ENCODE measurements around the gene ZBTB20.

The ZBTB20 gene

DNA sequence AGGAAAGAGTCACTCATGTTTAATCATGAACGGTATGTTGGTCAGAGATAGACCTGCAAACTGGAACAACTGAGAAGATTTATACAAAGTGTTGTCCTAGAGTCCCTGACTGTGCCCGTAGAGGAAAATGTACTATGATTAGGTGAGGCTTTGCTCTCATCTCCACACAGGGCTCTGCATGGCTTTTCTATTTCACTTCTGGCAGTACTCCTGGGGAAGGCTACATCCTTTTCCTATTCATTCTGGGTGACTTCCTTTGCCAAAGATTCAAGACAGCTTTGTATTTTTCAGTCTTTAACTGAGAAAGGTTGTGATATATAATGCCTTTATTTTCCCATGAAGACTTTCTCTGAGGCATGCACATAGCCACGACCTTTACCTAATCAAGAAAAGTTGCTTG lies 414.7 kb downstream of the ZBTB20 start:
- Histone ChIP-seq H3K36me3 (ENCODE audit: control insufficient read depth in 2 of 2, insufficient read depth in 2 of 2, low read length in 2 of 2) (no peaks in the 10 kb centered on the region), H3K27me3 (ENCODE audit: control insufficient read depth in 2 of 2, insufficient read depth in 2 of 2, low read length in 2 of 2) (no peaks in the 10 kb centered on the region), H3K4me1 (ENCODE audit: control insufficient read depth in 2 of 2, insufficient read depth in 2 of 2, low read length in 2 of 2) (peaks cover 0 to 3% of the 10 kb centered on the region in 2 donors), H3K9me3 (ENCODE audit: control insufficient read depth in 2 of 2, low read length in 2 of 2) (no peaks in the 10 kb centered on the region), H3K9ac (ENCODE audit: low read depth in 1 of 2, low read length in 2 of 2) (no peak overlapping the region), H3K27ac (ENCODE audit: low read depth in 2 of 2, low read length in 2 of 2) (no peak overlapping the region), H3K4me3 (ENCODE audit: low read length in 2 of 2) (no peak overlapping the region)

DNA sequence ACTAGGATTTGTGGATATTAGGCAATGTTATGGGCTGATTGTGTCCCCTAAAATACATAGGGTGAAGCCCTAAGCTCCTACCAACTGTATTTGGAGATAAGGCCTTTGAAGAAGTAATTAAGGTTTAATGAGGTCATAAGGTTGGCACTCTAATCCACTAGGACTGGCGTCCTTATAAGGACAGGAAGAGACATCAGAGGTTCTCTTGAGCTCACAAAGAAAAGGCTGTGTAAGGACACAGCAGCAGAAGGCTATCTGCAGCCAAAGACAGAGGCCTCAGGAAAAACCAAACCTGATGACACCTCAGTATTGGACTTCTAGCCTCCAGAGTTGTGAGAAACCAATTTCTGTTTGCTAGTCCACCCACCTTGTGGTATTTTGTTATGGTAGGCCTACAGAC lies 416.7 kb downstream of the ZBTB20 start:
- Histone ChIP-seq H3K9me3 (ENCODE audit: control insufficient read depth in 2 of 2, low read length in 2 of 2) (no peaks in the 10 kb centered on the region), H3K4me3 (ENCODE audit: low read length in 2 of 2) (no peak overlapping the region)

DNA sequence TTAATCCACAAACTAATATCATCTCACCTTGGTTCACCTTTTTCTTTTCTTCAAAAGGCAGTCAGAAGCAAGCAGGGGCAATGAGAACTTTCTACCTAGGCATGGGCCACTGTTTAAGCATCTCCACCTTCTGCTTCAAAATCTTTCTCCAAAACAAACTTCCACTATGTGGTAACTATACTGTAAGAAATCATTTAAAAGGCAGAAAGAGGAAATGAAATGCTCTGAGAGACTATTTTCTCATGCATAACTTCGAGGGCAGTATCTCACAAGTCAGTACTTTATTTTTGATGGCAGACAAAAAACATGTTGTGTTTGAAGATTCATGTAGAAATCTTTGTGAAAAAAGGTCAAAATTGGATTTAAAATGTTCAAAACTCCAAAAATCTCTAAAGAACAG lies 419.7 kb downstream of the ZBTB20 start:
- H3K4me3 ChIP-seq (ENCODE audit: low read length in 2 of 2) = no peak overlapping the region
- no peak overlapping the region for H3K27ac ChIP-seq (ENCODE audit: low read depth in 2 of 2, low read length in 2 of 2)
- H3K27me3 ChIP-seq (ENCODE audit: control insufficient read depth in 2 of 2, insufficient read depth in 2 of 2, low read length in 2 of 2) = no peaks in the 10 kb centered on the region
- no peaks in the 10 kb centered on the region for H3K36me3 ChIP-seq (ENCODE audit: control insufficient read depth in 2 of 2, insufficient read depth in 2 of 2, low read length in 2 of 2)
- no peak overlapping the region for H3K9ac ChIP-seq (ENCODE audit: low read depth in 1 of 2, low read length in 2 of 2)
- H3K4me1 ChIP-seq (ENCODE audit: control insufficient read depth in 2 of 2, insufficient read depth in 2 of 2, low read length in 2 of 2) = no peaks in the 10 kb centered on the region
- H3K9me3 ChIP-seq (ENCODE audit: control insufficient read depth in 2 of 2, low read length in 2 of 2) = no peaks in the 10 kb centered on the region

More for the DNA sequence above, 416.7 kb downstream of the ZBTB20 start:
- no peaks in the 10 kb centered on the region for H3K27me3 ChIP-seq (ENCODE audit: control insufficient read depth in 2 of 2, insufficient read depth in 2 of 2, low read length in 2 of 2)
- no peaks in the 10 kb centered on the region for H3K36me3 ChIP-seq (ENCODE audit: control insufficient read depth in 2 of 2, insufficient read depth in 2 of 2, low read length in 2 of 2)
- H3K27ac ChIP-seq (ENCODE audit: low read depth in 2 of 2, low read length in 2 of 2) = no peak overlapping the region
- peaks cover 0 to 3% of the 10 kb centered on the region in 2 donors for H3K4me1 ChIP-seq (ENCODE audit: control insufficient read depth in 2 of 2, insufficient read depth in 2 of 2, low read length in 2 of 2)
- H3K9ac ChIP-seq (ENCODE audit: low read depth in 1 of 2, low read length in 2 of 2) = no peak overlapping the region

DNA sequence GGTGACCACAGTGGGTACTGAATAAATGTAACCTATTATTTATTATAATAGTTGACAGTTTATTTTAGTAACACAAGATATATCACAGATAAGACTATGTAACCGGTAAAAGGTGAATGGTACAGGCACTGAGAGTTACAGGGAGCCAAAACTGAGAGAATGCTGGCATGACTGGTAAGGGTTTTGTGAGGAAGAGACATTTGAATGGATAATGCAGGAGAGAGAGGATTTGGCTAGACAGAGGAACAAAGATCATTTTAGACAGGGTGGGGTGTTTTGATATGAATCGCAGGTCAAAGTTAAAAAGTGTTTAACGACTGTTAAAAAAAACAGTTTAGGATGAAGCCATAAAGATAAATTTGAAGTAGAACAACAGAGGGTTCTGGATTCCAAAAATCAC lies 421.1 kb downstream of the ZBTB20 start:
- Histone ChIP-seq H3K27ac (ENCODE audit: low read depth in 2 of 2, low read length in 2 of 2) (no peak overlapping the region), H3K4me3 (ENCODE audit: low read length in 2 of 2) (no peak overlapping the region), H3K27me3 (ENCODE audit: control insufficient read depth in 2 of 2, insufficient read depth in 2 of 2, low read length in 2 of 2) (no peaks in the 10 kb centered on the region), H3K9me3 (ENCODE audit: control insufficient read depth in 2 of 2, low read length in 2 of 2) (no peaks in the 10 kb centered on the region), H3K9ac (ENCODE audit: low read depth in 1 of 2, low read length in 2 of 2) (no peak overlapping the region), H3K4me1 (ENCODE audit: control insufficient read depth in 2 of 2, insufficient read depth in 2 of 2, low read length in 2 of 2) (no peaks in the 10 kb centered on the region), H3K36me3 (ENCODE audit: control insufficient read depth in 2 of 2, insufficient read depth in 2 of 2, low read length in 2 of 2) (no peaks in the 10 kb centered on the region)

DNA sequence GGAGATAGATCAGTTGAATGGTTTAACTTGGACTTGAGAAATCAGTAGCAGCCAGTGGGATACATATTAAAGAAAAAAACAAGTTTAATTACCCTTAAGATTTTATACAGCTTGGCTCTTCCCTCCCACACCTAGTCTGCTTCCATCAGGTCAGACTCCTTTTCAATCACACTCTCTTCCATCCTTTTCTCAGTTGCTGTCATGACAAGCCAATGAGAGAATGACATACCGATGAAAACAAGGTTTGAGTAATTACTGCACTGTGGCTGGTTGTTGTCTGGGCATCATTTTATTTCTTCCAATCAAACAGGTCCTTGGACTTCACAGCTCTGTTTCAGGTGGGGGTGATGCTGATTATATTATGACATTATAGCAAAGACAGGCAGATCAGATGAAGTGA lies 424.6 kb downstream of the ZBTB20 start:
- no peaks in the 10 kb centered on the region for H3K9me3 ChIP-seq (ENCODE audit: control insufficient read depth in 2 of 2, low read length in 2 of 2)
- no peaks in the 10 kb centered on the region for H3K36me3 ChIP-seq (ENCODE audit: control insufficient read depth in 2 of 2, insufficient read depth in 2 of 2, low read length in 2 of 2)
- no peak overlapping the region for H3K27ac ChIP-seq (ENCODE audit: low read depth in 2 of 2, low read length in 2 of 2)
- H3K4me3 ChIP-seq (ENCODE audit: low read length in 2 of 2) = no peak overlapping the region
- no peak overlapping the region for H3K9ac ChIP-seq (ENCODE audit: low read depth in 1 of 2, low read length in 2 of 2)
- peaks cover 3 to 10% of the 10 kb centered on the region in 2 donors for H3K4me1 ChIP-seq (ENCODE audit: control insufficient read depth in 2 of 2, insufficient read depth in 2 of 2, low read length in 2 of 2)
- H3K27me3 ChIP-seq (ENCODE audit: control insufficient read depth in 2 of 2, insufficient read depth in 2 of 2, low read length in 2 of 2) = no peaks in the 10 kb centered on the region

DNA sequence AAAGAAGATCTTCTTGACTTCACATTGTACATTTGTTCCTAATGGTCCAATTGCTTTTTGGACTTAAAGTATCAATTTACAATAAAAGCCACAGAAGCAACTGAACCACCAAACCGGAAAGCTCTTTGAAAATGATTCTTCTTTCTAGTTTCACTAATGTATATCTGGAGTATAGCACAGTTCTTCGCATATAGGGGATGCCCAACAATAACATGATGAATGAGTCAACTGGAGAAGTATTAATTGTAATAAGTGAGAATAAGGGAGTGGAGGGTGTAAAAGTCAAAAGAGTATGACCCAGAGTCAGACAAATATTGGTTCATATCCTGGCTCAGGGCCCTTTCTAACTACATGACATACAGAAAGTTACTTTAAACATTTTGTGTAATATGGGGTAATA lies 425.2 kb downstream of the ZBTB20 start:
- no peak overlapping the region for H3K4me3 ChIP-seq (ENCODE audit: low read length in 2 of 2)
- H3K9me3 ChIP-seq (ENCODE audit: control insufficient read depth in 2 of 2, low read length in 2 of 2) = no peaks in the 10 kb centered on the region
- no peaks in the 10 kb centered on the region for H3K27me3 ChIP-seq (ENCODE audit: control insufficient read depth in 2 of 2, insufficient read depth in 2 of 2, low read length in 2 of 2)
- no peaks in the 10 kb centered on the region for H3K36me3 ChIP-seq (ENCODE audit: control insufficient read depth in 2 of 2, insufficient read depth in 2 of 2, low read length in 2 of 2)
- H3K4me1 ChIP-seq (ENCODE audit: control insufficient read depth in 2 of 2, insufficient read depth in 2 of 2, low read length in 2 of 2) = peaks cover 3 to 10% of the 10 kb centered on the region in 2 donors
- no peak overlapping the region for H3K27ac ChIP-seq (ENCODE audit: low read depth in 2 of 2, low read length in 2 of 2)
- no peak overlapping the region for H3K9ac ChIP-seq (ENCODE audit: low read depth in 1 of 2, low read length in 2 of 2)

DNA sequence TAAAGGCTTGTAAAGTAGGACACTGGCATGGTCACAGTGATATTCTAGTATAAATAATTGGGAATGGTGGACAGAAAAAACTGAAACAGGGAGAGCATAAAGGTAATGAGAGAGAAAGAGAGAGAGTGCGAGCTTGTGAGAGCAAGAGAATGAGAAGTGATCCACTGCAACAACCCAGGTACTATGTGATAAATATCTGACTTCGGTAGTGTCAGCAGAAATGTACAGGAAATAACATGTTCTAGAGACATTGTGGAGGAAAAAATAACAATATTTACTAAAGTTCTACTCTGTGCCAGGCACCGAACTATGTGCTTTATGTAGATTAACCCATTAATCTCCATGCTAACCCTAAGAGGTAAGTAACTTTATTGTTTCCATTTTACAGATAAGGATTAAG lies 425.9 kb downstream of the ZBTB20 start:
- Histone ChIP-seq H3K4me3 (ENCODE audit: low read length in 2 of 2) (no peak overlapping the region), H3K36me3 (ENCODE audit: control insufficient read depth in 2 of 2, insufficient read depth in 2 of 2, low read length in 2 of 2) (no peaks in the 10 kb centered on the region), H3K27ac (ENCODE audit: low read depth in 2 of 2, low read length in 2 of 2) (no peak overlapping the region), H3K9ac (ENCODE audit: low read depth in 1 of 2, low read length in 2 of 2) (no peak overlapping the region), H3K4me1 (ENCODE audit: control insufficient read depth in 2 of 2, insufficient read depth in 2 of 2, low read length in 2 of 2) (peaks cover 3 to 10% of the 10 kb centered on the region in 2 donors), H3K9me3 (ENCODE audit: control insufficient read depth in 2 of 2, low read length in 2 of 2) (no peaks in the 10 kb centered on the region), H3K27me3 (ENCODE audit: control insufficient read depth in 2 of 2, insufficient read depth in 2 of 2, low read length in 2 of 2) (no peaks in the 10 kb centered on the region)

DNA sequence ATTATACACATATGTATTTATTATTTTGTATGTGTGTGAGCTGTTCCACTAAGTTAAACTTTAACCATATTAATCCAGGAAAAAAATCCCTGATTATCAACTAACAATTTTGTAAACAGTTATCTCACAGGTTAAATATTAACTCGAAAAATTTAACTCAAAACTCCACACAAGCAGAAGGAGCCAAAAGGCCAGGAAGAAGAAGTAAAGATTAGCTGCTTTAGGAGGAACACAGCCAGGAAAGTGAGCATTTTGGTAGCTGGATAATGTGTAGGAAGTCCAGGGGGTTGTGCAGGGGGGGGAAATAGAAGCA lies 428.2 kb downstream of the ZBTB20 start:
- Histone ChIP-seq H3K27ac (ENCODE audit: low read depth in 2 of 2, low read length in 2 of 2) (no peak overlapping the region), H3K4me3 (ENCODE audit: low read length in 2 of 2) (no peak overlapping the region), H3K9me3 (ENCODE audit: control insufficient read depth in 2 of 2, low read length in 2 of 2) (no peaks in the 10 kb centered on the region), H3K4me1 (ENCODE audit: control insufficient read depth in 2 of 2, insufficient read depth in 2 of 2, low read length in 2 of 2) (peaks cover 3 to 16% of the 10 kb centered on the region in 2 donors), H3K27me3 (ENCODE audit: control insufficient read depth in 2 of 2, insufficient read depth in 2 of 2, low read length in 2 of 2) (no peaks in the 10 kb centered on the region), H3K36me3 (ENCODE audit: control insufficient read depth in 2 of 2, insufficient read depth in 2 of 2, low read length in 2 of 2) (no peaks in the 10 kb centered on the region), H3K9ac (ENCODE audit: low read depth in 1 of 2, low read length in 2 of 2) (no peak overlapping the region)

DNA sequence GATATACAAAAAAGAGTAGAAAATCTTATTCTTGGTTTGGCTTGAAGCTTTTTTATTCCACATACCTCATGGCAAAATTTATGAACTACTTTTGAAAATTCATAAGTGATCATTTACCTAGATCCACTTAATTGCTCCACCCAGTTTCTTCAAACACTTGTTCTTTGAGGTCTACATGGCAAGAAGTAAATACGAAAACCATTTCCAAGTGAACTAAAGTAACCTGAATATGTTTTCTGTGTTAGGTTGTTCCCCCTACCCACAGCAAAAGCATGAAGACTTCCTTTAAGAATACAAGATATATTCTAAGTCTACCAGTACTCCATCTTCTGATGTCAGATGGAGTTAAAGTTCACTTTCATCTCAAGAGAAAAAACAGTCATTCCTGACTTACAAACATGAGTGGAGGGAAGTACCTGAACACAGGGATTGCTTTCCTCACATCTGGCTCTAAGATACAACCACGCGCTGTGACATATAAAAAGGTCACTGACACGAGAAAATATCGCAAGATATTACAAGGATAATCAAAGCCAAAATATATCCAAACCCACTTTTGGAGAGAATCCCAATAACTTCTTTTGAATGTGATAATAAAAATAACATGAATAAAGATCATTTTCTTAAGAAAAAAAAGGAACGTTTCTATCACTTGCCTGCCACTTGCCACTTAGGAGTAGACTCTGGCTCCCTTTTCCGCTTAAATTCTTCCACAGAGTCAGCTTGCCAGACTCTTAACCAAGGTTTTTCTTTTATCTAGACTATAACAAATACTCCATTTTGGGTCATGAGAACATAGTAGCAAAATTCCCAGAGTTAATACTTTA lies 428.8 kb downstream of the ZBTB20 start:
- H3K9ac ChIP-seq (ENCODE audit: low read depth in 1 of 2, low read length in 2 of 2) = no peak overlapping the region

DNA sequence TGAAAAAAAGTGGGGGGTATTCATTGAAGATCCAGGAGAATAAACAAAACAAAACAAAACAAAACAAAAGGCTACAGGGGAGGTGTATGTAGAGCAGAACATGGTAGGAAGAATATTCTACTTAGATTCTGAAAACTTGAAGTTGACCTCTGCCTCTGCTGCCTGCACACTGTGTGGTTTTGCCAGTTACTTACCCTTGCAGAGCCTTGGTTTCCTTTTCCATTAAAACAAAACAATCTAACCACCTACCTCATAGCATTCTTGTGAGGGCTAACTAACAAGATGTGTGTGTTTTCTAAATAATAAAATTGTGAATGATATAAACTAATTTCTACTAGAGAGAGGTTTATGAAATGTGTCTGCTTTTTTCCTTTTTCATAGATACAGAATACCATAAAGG lies 430.2 kb downstream of the ZBTB20 start:
- no peak overlapping the region for H3K27ac ChIP-seq (ENCODE audit: low read depth in 2 of 2, low read length in 2 of 2)

More for the DNA sequence above, 428.8 kb downstream of the ZBTB20 start:
- H3K4me3 ChIP-seq (ENCODE audit: low read length in 2 of 2) = no peak overlapping the region
- peaks cover 3 to 16% of the 10 kb centered on the region in 2 donors for H3K4me1 ChIP-seq (ENCODE audit: control insufficient read depth in 2 of 2, insufficient read depth in 2 of 2, low read length in 2 of 2)
- H3K27ac ChIP-seq (ENCODE audit: low read depth in 2 of 2, low read length in 2 of 2) = no peak overlapping the region
- H3K9me3 ChIP-seq (ENCODE audit: control insufficient read depth in 2 of 2, low read length in 2 of 2) = no peaks in the 10 kb centered on the region
- H3K27me3 ChIP-seq (ENCODE audit: control insufficient read depth in 2 of 2, insufficient read depth in 2 of 2, low read length in 2 of 2) = no peaks in the 10 kb centered on the region
- H3K36me3 ChIP-seq (ENCODE audit: control insufficient read depth in 2 of 2, insufficient read depth in 2 of 2, low read length in 2 of 2) = no peaks in the 10 kb centered on the region

More for the DNA sequence above, 430.2 kb downstream of the ZBTB20 start:
- H3K36me3 ChIP-seq (ENCODE audit: control insufficient read depth in 2 of 2, insufficient read depth in 2 of 2, low read length in 2 of 2) = no peaks in the 10 kb centered on the region
- no peaks in the 10 kb centered on the region for H3K27me3 ChIP-seq (ENCODE audit: control insufficient read depth in 2 of 2, insufficient read depth in 2 of 2, low read length in 2 of 2)
- no peaks in the 10 kb centered on the region for H3K9me3 ChIP-seq (ENCODE audit: control insufficient read depth in 2 of 2, low read length in 2 of 2)
- no peak overlapping the region for H3K9ac ChIP-seq (ENCODE audit: low read depth in 1 of 2, low read length in 2 of 2)
- no peak overlapping the region for H3K4me3 ChIP-seq (ENCODE audit: low read length in 2 of 2)
- H3K4me1 ChIP-seq (ENCODE audit: control insufficient read depth in 2 of 2, insufficient read depth in 2 of 2, low read length in 2 of 2) = peaks cover 3 to 16% of the 10 kb centered on the region in 2 donors

Data from mucosa of rectum (tissue), 2 donors.